K562 (cell line): ENCODE data around the gene ELFN2. TPM values are rescaled to one million over a fixed set of nuclear protein-coding genes. Genes with fewer than 3 reads are reported as not detected.

Source experiments
- ATAC-seq: fragments of 200-7000 bp; cut with Tn5 transposase; 3 replicates; pipeline ENCODE4 v1.9.1; 2020; ENCODE audit warnings: moderate library complexity
- BruUV-seq: library from RNA; stranded (reverse); fragments of 400-500 nt; replicated peaks from 2 replicates; lab custom pipeline; 2021; lab: Mats Ljungman, UMichigan
- CTCF ChIA-PET: fragments of 300-600 bp; formaldehyde crosslinking; extraction: SDS; loops from one replicate; lab custom pipeline; 2021; ENCODE audit warnings: low intra/inter-chr PET ratio; lab: Yijun Ruan, JAX
- POLR2A ChIA-PET: fragments of 300-600, 350-650 bp; sonication (Branson Sonifier 250); formaldehyde crosslinking; extraction: SDS; loops from one replicate; lab custom pipeline; 2021; ENCODE audit warnings: antibody characterized with exemption, inconsistent platforms; lab: Yijun Ruan, JAX
- DNase-seq, 4 experiments: peaks; one replicate each; pipeline versions ENCODE4 v3.0.0 to v3.0.0-alpha.2; 2011 to 2018; ENCODE audit warnings: low spot score in 3 of 4, mixed read lengths in 3 of 4; ENCODE audit errors: extremely low read depth in 1 of 4
- FAIRE-seq: peaks from 2 replicates; lab custom pipeline; 2011; peaks lifted over from hg19 to GRCh38; lab: Jason Lieb, UNC
- H2AFZ ChIP-seq: 2 replicates; pipeline ENCODE4 v1.6.0; 2011; ENCODE audit warnings: low read depth, low read length, control low read depth, inconsistent platforms
- H3K27ac ChIP-seq: fragments of 200-600 bp; 3 replicates; pipeline ENCODE4 v1.8.0; 2011; ENCODE audit warnings: low read depth, mild to moderate bottlenecking, control low read depth, inconsistent platforms, low read length, moderate library complexity, mixed read lengths; ENCODE audit errors: extremely low read depth
- H3K27me3 ChIP-seq, 2 experiments: fragments of 300-600 bp in 1 of 2; 2 replicates in 1 of 2; 3 replicates in 1 of 2; pipeline versions ENCODE4 v1.6.0 to v1.8.0; 2011; ENCODE audit warnings: inconsistent platforms in 2 of 2, low read length in 2 of 2, mild to moderate bottlenecking in 1 of 2, mixed read lengths in 1 of 2, moderate library complexity in 1 of 2; ENCODE audit not compliant: control insufficient read depth in 2 of 2, insufficient read depth in 2 of 2
- H3K36me3 ChIP-seq: fragments of 300-600 bp; 3 replicates; pipeline ENCODE4 v1.8.0; 2011; ENCODE audit warnings: mild to moderate bottlenecking, low read length, inconsistent platforms; ENCODE audit not compliant: control insufficient read depth, insufficient read depth
- H3K4me1 ChIP-seq, 2 experiments: fragments of 200-600 bp in 1 of 2; replicated peaks in 1 of 2; 2 replicates in 1 of 2; 3 replicates in 1 of 2; pipeline versions ENCODE4 v1.5.1 to v1.8.0; 2011; ENCODE audit warnings: inconsistent platforms in 2 of 2, low read length in 2 of 2, mild to moderate bottlenecking in 1 of 2, mixed read lengths in 1 of 2, moderate library complexity in 1 of 2; ENCODE audit not compliant: control insufficient read depth in 2 of 2, insufficient read depth in 2 of 2
- H3K4me2 ChIP-seq: 2 replicates; pipeline ENCODE4 v1.6.1; 2011; ENCODE audit warnings: low read length, control low read depth, inconsistent platforms, mixed read lengths; ENCODE audit not compliant: insufficient read depth
- H3K4me3 ChIP-seq: fragments of 200-600 bp; sonication (generic), shearing (Covaris generic); 2 replicates; pipeline ENCODE4 v1.5.1; 2016; ENCODE audit warnings: control low read depth, inconsistent platforms
- H3K79me2 ChIP-seq: fragments of 200-600 bp; 3 replicates; pipeline ENCODE4 v1.8.0; 2011; ENCODE audit warnings: low read length, inconsistent platforms; ENCODE audit not compliant: control insufficient read depth, insufficient read depth
- H3K9ac ChIP-seq, 2 experiments: 2 replicates each; pipeline versions ENCODE4 v1.6.0 to v1.6.1; 2011; ENCODE audit warnings: low read depth in 2 of 2, low read length in 2 of 2, control low read depth in 1 of 2, inconsistent platforms in 1 of 2, mild to moderate bottlenecking in 1 of 2, mixed read lengths in 1 of 2; ENCODE audit not compliant: insufficient read depth in 1 of 2
- H3K9me1 ChIP-seq: one replicate; pipeline ENCODE4 v1.6.0; 2011; ENCODE audit warnings: inconsistent platforms, mild to moderate bottlenecking, low read length, moderate library complexity; ENCODE audit not compliant: control insufficient read depth, insufficient read depth
- H3K9me3 ChIP-seq: replicated peaks from 2 replicates; pipeline ENCODE4 v1.5.1; 2011; ENCODE audit warnings: low read depth, low read length, inconsistent platforms; ENCODE audit not compliant: control insufficient read depth, insufficient read depth
- H4K20me1 ChIP-seq: replicated peaks from 2 replicates; pipeline ENCODE4 v1.6.1; 2011; ENCODE audit warnings: low read length, inconsistent platforms, mixed read lengths; ENCODE audit not compliant: control insufficient read depth, insufficient read depth
- BRD9 ChIP-seq: fragments of 450-650 bp; IDR thresholded peaks from 2 replicates; pipeline ENCODE4 v1.6.1; 2018; ENCODE audit warnings: low read depth; ENCODE audit not compliant: partially characterized antibody
- DDX20 ChIP-seq: fragments of 450-650 bp; IDR thresholded peaks from 2 replicates; pipeline ENCODE4 v1.6.1; 2016; ENCODE audit warnings: missing genetic modification characterization, low read depth, mild to moderate bottlenecking, missing compliant biosample characterization, moderate library complexity
- GATAD2A ChIP-seq: fragments of 450-650 bp; IDR thresholded peaks from 2 replicates; pipeline ENCODE4 v1.6.1; 2017
- HBP1 ChIP-seq: fragments of 450-650 bp; formaldehyde crosslinking; IDR thresholded peaks from 2 replicates; pipeline ENCODE4 v1.4.0; 2022; ENCODE audit warnings: missing genetic modification characterization
- IRF1 ChIP-seq: sonication (generic); formaldehyde crosslinking; IDR thresholded peaks from 2 replicates; pipeline ENCODE4 v1.8.0; 2022; ENCODE audit warnings: missing genetic modification reagents, mild to moderate bottlenecking, borderline replicate concordance
- MAFF ChIP-seq: IDR thresholded peaks from 2 replicates; pipeline ENCODE4 v1.6.1; 2012; ENCODE audit warnings: low read length, improper control_type of control experiment
- MAX ChIP-seq: sonication (generic); formaldehyde crosslinking; IDR thresholded peaks from 2 replicates; pipeline ENCODE4 v1.9.0; 2022; ENCODE audit warnings: mild to moderate bottlenecking, missing genetic modification reagents
- MCM3 ChIP-seq: fragments of 450-650 bp; IDR thresholded peaks from 2 replicates; pipeline ENCODE4 v1.6.1; 2016
- MLX ChIP-seq, 2 experiments: fragments of 450-650 bp in 1 of 2; sonication (generic) in 1 of 2; formaldehyde crosslinking; conservative IDR thresholded peaks; 2 replicates each; pipeline versions ENCODE4 v1.4.0 to v1.8.1; 2020 to 2022; ENCODE audit warnings: mild to moderate bottlenecking in 1 of 2, missing genetic modification reagents in 1 of 2
- MNT ChIP-seq, 2 experiments: fragments of 450-650 bp; conservative IDR thresholded peaks; 2 replicates each; pipeline ENCODE4 v1.6.1; 2017; ENCODE audit warnings: mild to moderate bottlenecking in 2 of 2, moderate library complexity in 2 of 2
- NR4A1 ChIP-seq, 2 experiments: fragments of 250-450 bp in 1 of 2; fragments of 450-650 bp in 1 of 2; sonication (Bioruptor Pico) in 1 of 2; IDR thresholded peaks; 2 replicates each; pipeline versions ENCODE4 v1.4.0 to v1.6.1; 2016 to 2020; ENCODE audit warnings: mild to moderate bottlenecking in 2 of 2, missing compliant biosample characterization in 1 of 2, missing genetic modification characterization in 1 of 2, moderate library complexity in 1 of 2
- OTX1 ChIP-seq: fragments of 450-650 bp; formaldehyde crosslinking; IDR thresholded peaks from 2 replicates; pipeline ENCODE4 v1.4.0; 2022; ENCODE audit warnings: mild to moderate bottlenecking
- PTTG1 ChIP-seq: fragments of 450-650 bp; IDR thresholded peaks from 2 replicates; pipeline ENCODE4 v1.6.1; 2016; ENCODE audit warnings: low read depth, mild to moderate bottlenecking, missing genetic modification characterization, missing compliant biosample characterization
- SNRNP70 ChIP-seq: fragments of 200-400 bp; formaldehyde crosslinking; optimal IDR thresholded peaks from 2 replicates; pipeline ENCODE3; 2017; ENCODE audit warnings: low read depth, low read length
- TEAD1 ChIP-seq, 2 experiments: fragments of 450-650 bp in 1 of 2; sonication (generic) in 1 of 2; formaldehyde crosslinking; IDR thresholded peaks; 2 replicates each; pipeline versions ENCODE4 v1.4.0 to v1.8.0; 2020 to 2022; ENCODE audit warnings: mild to moderate bottlenecking in 2 of 2, missing genetic modification reagents in 1 of 2
- USF1 ChIP-seq: sonication (generic); formaldehyde crosslinking; IDR thresholded peaks from 2 replicates; pipeline ENCODE4 v1.9.0; 2022; ENCODE audit warnings: mild to moderate bottlenecking, missing genetic modification reagents
- ZBTB7A ChIP-seq: IDR thresholded peaks from 2 replicates; pipeline ENCODE4 v1.6.1; 2011; ENCODE audit warnings: low read depth, mild to moderate bottlenecking, low read length, moderate library complexity, borderline replicate concordance; ENCODE audit not compliant: control insufficient read depth
- WGBS: fragments of 100-300 bp; shearing (Covaris generic); methylation state at CpG from one replicate; pipeline ENCODE4 v1.1.6; 2016; ENCODE audit warnings: low coverage, mixed read lengths; ENCODE audit not compliant: insufficient coverage; ENCODE audit errors: missing lambda C conversion rate; 5-methylcytosine and 5-hydroxymethylcytosine counted together
- in situ Hi-C: fragments of 300-500 bp; cut with MboI; formaldehyde crosslinking; loops from 4 replicates; pipeline ENCODE4 v1.15.0; 2018; ENCODE audit warnings: inconsistent platforms, mixed read lengths
- intact Hi-C: fragments of 100-400 bp; cut with micrococcal nuclease; formaldehyde crosslinking; loops from 2 replicates; pipeline ENCODE4 v1.14.2; 2022
- polyA plus RNA-seq, 8 experiments: library from polyadenylated mRNA; depleted of rRNA in 4 of 8; stranded (reverse) in 5 of 8; unstranded in 3 of 8; fragments of >200 nt; fragmentation: Nextera tagmentation in 2 of 8; fragmentation: Illumina TruSeq in 1 of 8; extraction: Ambion mirVana in 2 of 8; extraction: Trizol in 1 of 8; gene quantifications; 2 replicates each; pipeline versions ENCODE4 v1.2.1 to v1.2.3, GENCODE V29; 2011 to 2014; ENCODE audit warnings: inconsistent platforms in 1 of 8, missing spikeins in 1 of 8
- total RNA-seq, 7 experiments: library from RNA; depleted of rRNA in 6 of 7; stranded (reverse); fragments of >200 nt in 6 of 7; fragmentation: Illumina TruSeq in 2 of 7; extraction: Trizol in 2 of 7; gene quantifications; 2 replicates each; pipeline versions ENCODE4 v1.2.1 to v1.2.3, GENCODE V29; 2011 to 2021; ENCODE audit warnings: low replicate concordance in 1 of 7

ELFN2 gene
- total and polyA plus RNA-seq, 9 of the 15 experiments (the other 6 are each of a cell fraction or from before 2014, with no cell fraction given): not detected

- H3K4me1 ChIP-seq: peaks cover 0 to 12% of the 10 kb centered on the region in 2 experiments; a peak in 2 of 5 replicates
- BruUV-seq: no TSS peak
- H3K79me2 ChIP-seq: no peaks in the 10 kb centered on the region
- H3K36me3 ChIP-seq: no peaks in the 10 kb centered on the region
- in situ Hi-C loops (no loop called here), intact Hi-C loops (no loop called here)
- no peak overlapping the region for H3K4me2 ChIP-seq
- DNase-seq (peak in 1 of 4 experiments; percentile 11), ATAC-seq (peak; percentile 52; the same call in 2 of the 3 replicates), FAIRE-seq (no peak)
- 0% methylated on average over 8 of the region's 14 CpGs for WGBS
- H3K27ac ChIP-seq: no peak overlapping the region
- no peak overlapping the region for H2AFZ ChIP-seq
- 0 out of 2 replicates have a peak, but pooled peaks cover 3% of the 10 kb centered on the region for H4K20me1 ChIP-seq
- H3K27me3 ChIP-seq: peaks cover 4 to 8% of the 10 kb centered on the region in 2 experiments; a peak in 4 of 5 replicates
- ChIA-PET POLR2A (interaction anchor here (1.1 kb wide), 1 partner anchor 15 kb away, joined by 4 read pairs; no protein-coding TSS in a partner anchor), CTCF (no interaction called here)
- H3K9ac ChIP-seq: no peak overlapping the region
- no peaks in the 10 kb centered on the region for H3K9me1 ChIP-seq
- H3K9me3 ChIP-seq: no peaks in the 10 kb centered on the region
- no peak overlapping the region for H3K4me3 ChIP-seq
- no peak for TF ChIP-seq HBP1 (CRISPR knock-in tag)
- TF ChIP-seq GATAD2A: no peak
- no peak for TF ChIP-seq PTTG1 (tag)
- peak; percentile 17; the same call in 1 of the 2 replicates for TF ChIP-seq MAX (CRISPR knock-in tag)
- no peak for TF ChIP-seq MAFF
- no peak for TF ChIP-seq MCM3
- no peak for TF ChIP-seq OTX1 (CRISPR knock-in tag)
- no peak for TF ChIP-seq ZBTB7A
- no peak for TF ChIP-seq NR4A1 (CRISPR knock-in tag; IDR thresholded peaks at IDR 0.05)
- TF ChIP-seq NR4A1 (tag; IDR thresholded peaks at IDR 0.05): no peak
- no peak for TF ChIP-seq BRD9
- no peak for TF ChIP-seq TEAD1 (CRISPR knock-in tag; IDR thresholded peaks at IDR 0.05)
- TF ChIP-seq IRF1: no peak
- peak in 1 of 2 experiments; percentile 52; a peak in 1 of 4 replicates for TF ChIP-seq MNT (conservative IDR thresholded peaks at IDR 0.05)
- no peak for TF ChIP-seq SNRNP70
- no peak for TF ChIP-seq DDX20 (tag)
- TF ChIP-seq MLX (CRISPR knock-in tag; conservative IDR thresholded peaks at IDR 0.05): no peak
- peak; percentile 41; the same call in 1 of the 2 replicates for TF ChIP-seq USF1
Observed at GRCh38 chr22:37416827-37417226, 10.5 kb downstream of the ELFN2 start.
